ENCODE measurements around the gene KCTD18. TPM values are rescaled to one million over a fixed set of nuclear protein-coding genes. Genes with fewer than 3 reads are reported as not detected.

The KCTD18 gene
- polyA plus RNA-seq, 1 of the 3 experiments (the other 2 are of a cell fraction), result 8.0 TPM

- no peak overlapping the region for H2AFZ ChIP-seq (ENCODE audit: low read depth)
- WGBS (ENCODE audit: low lambda C conversion rate), result 100% methylated on average over 2 of the region's 2 CpGs
- CTCF ChIA-PET, result no interaction called here
Observed at GRCh38 chr2:200452377-200452776, 57.5 kb downstream of the KCTD18 start.

GRCh38 chr2:200451511-200451910 is 58.4 kb downstream of the KCTD18 start:
- no peak overlapping the region for H3K4me3 ChIP-seq (ENCODE audit: low read depth in 2 of 2, low read length in 1 of 2)
- H3K9me2 ChIP-seq, result no peaks in the 10 kb centered on the region
- WGBS (ENCODE audit: low lambda C conversion rate), result 86% methylated on average over 2 of the region's 2 CpGs
- no peaks in the 10 kb centered on the region for H3K27me3 ChIP-seq (ENCODE audit: insufficient read depth)
- TF ChIP-seq FOSL2 (IDR thresholded peaks at IDR 0.05; ENCODE audit: borderline replicate concordance, low read depth) (no peak), YY1 (IDR thresholded peaks at IDR 0.05; ENCODE audit: low read depth) (no peak), SMC3 (IDR thresholded peaks at IDR 0.05; ENCODE audit: low read depth, low read length) (no peak), NFIC (IDR thresholded peaks at IDR 0.05; ENCODE audit: borderline replicate concordance) (no peak)
- peaks cover 13 to 32% of the 10 kb centered on the region in 2 experiments for H3K36me3 ChIP-seq (replicated peaks in 1 of 2; ENCODE audit: control insufficient read depth in 1 of 2, insufficient read depth in 2 of 2, low read length in 1 of 2)
- H4K20me1 ChIP-seq (ENCODE audit: insufficient read depth), result no peaks in the 10 kb centered on the region
- no peak overlapping the region for H3K4me2 ChIP-seq
- no peak overlapping the region for H3K27ac ChIP-seq (ENCODE audit: low read depth in 2 of 2, low read length in 1 of 2)
- POLR2A ChIA-PET, result no interaction called here
- H3K9me3 ChIP-seq, result no peaks in the 10 kb centered on the region
- CTCF ChIA-PET, result no interaction called here
- H3F3A ChIP-seq (replicated peaks; ENCODE audit: insufficient read depth), result peaks cover 20% of the 10 kb centered on the region
- peaks cover 14 to 15% of the 10 kb centered on the region in 2 experiments; a peak in 3 of 4 replicates for H3K4me1 ChIP-seq (ENCODE audit: control insufficient read depth in 1 of 2, insufficient read depth in 2 of 2, low read depth in 1 of 2, low read length in 1 of 2)
- no peaks in the 10 kb centered on the region; the same call in 1 of the 2 replicates for H3K79me2 ChIP-seq (ENCODE audit: insufficient read depth)
- DNase-seq, result no peak
- H2AFZ ChIP-seq (ENCODE audit: low read depth), result no peak overlapping the region
- H3K9ac ChIP-seq, result no peak overlapping the region

More at GRCh38 chr2:200452377-200452776, 57.5 kb downstream of the KCTD18 start:
- POLR2A ChIA-PET, result no interaction called here
- Histone ChIP-seq H3K36me3 (replicated peaks in 1 of 2; ENCODE audit: control insufficient read depth in 1 of 2, insufficient read depth in 2 of 2, low read length in 1 of 2) (peaks cover 13 to 32% of the 10 kb centered on the region in 2 experiments), H3K9me2 (no peaks in the 10 kb centered on the region), H3K79me2 (ENCODE audit: insufficient read depth) (no peaks in the 10 kb centered on the region; the same call in 1 of the 2 replicates), H3K9me3 (no peaks in the 10 kb centered on the region), H3K4me2 (no peak overlapping the region), H3K27ac (ENCODE audit: low read depth in 2 of 2, low read length in 1 of 2) (no peak overlapping the region), H3K9ac (no peak overlapping the region), H4K20me1 (ENCODE audit: insufficient read depth) (no peaks in the 10 kb centered on the region), H3F3A (replicated peaks; ENCODE audit: insufficient read depth) (peaks cover 20% of the 10 kb centered on the region), H3K4me1 (ENCODE audit: control insufficient read depth in 1 of 2, insufficient read depth in 2 of 2, low read depth in 1 of 2, low read length in 1 of 2) (peaks cover 14 to 15% of the 10 kb centered on the region in 2 experiments; a peak in 3 of 4 replicates), H3K27me3 (ENCODE audit: insufficient read depth) (no peaks in the 10 kb centered on the region), H3K4me3 (ENCODE audit: low read depth in 2 of 2, low read length in 1 of 2) (no peak overlapping the region)
- no peak for TF ChIP-seq MAX (IDR thresholded peaks at IDR 0.05; ENCODE audit: low read depth)
- no peak for DNase-seq

- Histone ChIP-seq H3F3A (replicated peaks; ENCODE audit: insufficient read depth) (peaks cover 20% of the 10 kb centered on the region), H3K36me3 (replicated peaks in 1 of 2; ENCODE audit: control insufficient read depth in 1 of 2, insufficient read depth in 2 of 2, low read length in 1 of 2) (peaks cover 13 to 43% of the 10 kb centered on the region in 2 experiments), H3K9me2 (no peaks in the 10 kb centered on the region), H3K4me3 (ENCODE audit: low read depth in 2 of 2, low read length in 1 of 2) (no peak overlapping the region), H2AFZ (ENCODE audit: low read depth) (no peak overlapping the region), H3K4me1 (ENCODE audit: control insufficient read depth in 1 of 2, insufficient read depth in 2 of 2, low read depth in 1 of 2, low read length in 1 of 2) (peaks cover 4 to 9% of the 10 kb centered on the region in 2 experiments; a peak in 3 of 4 replicates), H3K27me3 (ENCODE audit: insufficient read depth) (no peaks in the 10 kb centered on the region), H3K4me2 (no peak overlapping the region), H4K20me1 (ENCODE audit: insufficient read depth) (no peaks in the 10 kb centered on the region), H3K27ac (ENCODE audit: low read depth in 2 of 2, low read length in 1 of 2) (no peak overlapping the region), H3K9me3 (no peaks in the 10 kb centered on the region), H3K79me2 (ENCODE audit: insufficient read depth) (no peaks in the 10 kb centered on the region; the same call in 1 of the 2 replicates), H3K9ac (no peak overlapping the region)
- ChIA-PET POLR2A (no interaction called here), CTCF (interaction anchor here (1.2 to 1.3 kb wide), 2 partner anchors 59 to 476 kb away, joined by 3 to 4 read pairs; partner anchors contain the start of gene KCTD18)
- DNase-seq, result no peak
- WGBS (ENCODE audit: low lambda C conversion rate), result 93% methylated on average over 2 of the region's 2 CpGs
- TF ChIP-seq, protein P1, sequence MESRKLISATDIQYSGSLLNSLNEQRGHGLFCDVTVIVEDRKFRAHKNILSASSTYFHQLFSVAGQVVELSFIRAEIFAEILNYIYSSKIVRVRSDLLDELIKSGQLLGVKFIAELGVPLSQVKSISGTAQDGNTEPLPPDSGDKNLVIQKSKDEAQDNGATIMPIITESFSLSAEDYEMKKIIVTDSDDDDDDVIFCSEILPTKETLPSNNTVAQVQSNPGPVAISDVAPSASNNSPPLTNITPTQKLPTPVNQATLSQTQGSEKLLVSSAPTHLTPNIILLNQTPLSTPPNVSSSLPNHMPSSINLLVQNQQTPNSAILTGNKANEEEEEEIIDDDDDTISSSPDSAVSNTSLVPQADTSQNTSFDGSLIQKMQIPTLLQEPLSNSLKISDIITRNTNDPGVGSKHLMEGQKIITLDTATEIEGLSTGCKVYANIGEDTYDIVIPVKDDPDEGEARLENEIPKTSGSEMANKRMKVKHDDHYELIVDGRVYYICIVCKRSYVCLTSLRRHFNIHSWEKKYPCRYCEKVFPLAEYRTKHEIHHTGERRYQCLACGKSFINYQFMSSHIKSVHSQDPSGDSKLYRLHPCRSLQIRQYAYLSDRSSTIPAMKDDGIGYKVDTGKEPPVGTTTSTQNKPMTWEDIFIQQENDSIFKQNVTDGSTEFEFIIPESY (IDR thresholded peaks at IDR 0.05; ENCODE audit: borderline replicate concordance, low read depth), result no peak
- TF ChIP-seq TCF12 (IDR thresholded peaks at IDR 0.05) (no peak), POLR2AphosphoS5 (IDR thresholded peaks at IDR 0.05; ENCODE audit: low read depth, low read length) (no peak), RCOR1 (IDR thresholded peaks at IDR 0.05; ENCODE audit: low read length) (no peak), RFX5 (IDR thresholded peaks at IDR 0.05; ENCODE audit: low read length) (no peak), RAD21 (IDR thresholded peaks at IDR 0.05; ENCODE audit: low read length) (no peak), FOXM1 (IDR thresholded peaks at IDR 0.05; ENCODE audit: low read depth) (no peak), EP300 (IDR thresholded peaks at IDR 0.05; ENCODE audit: borderline replicate concordance in 1 of 2, low read depth in 1 of 2, low read length in 1 of 2) (no peak), MAX (IDR thresholded peaks at IDR 0.05; ENCODE audit: low read depth) (no peak), NRF1 (IDR thresholded peaks at IDR 0.05; ENCODE audit: low read depth, low read length) (no peak), GATA2 (CRISPR knock-in tag; IDR thresholded peaks at IDR 0.05) (no peak), MEF2A (IDR thresholded peaks at IDR 0.05; ENCODE audit: borderline replicate concordance, low read depth) (no peak), RXRA (IDR thresholded peaks at IDR 0.05; ENCODE audit: borderline replicate concordance, low read depth) (no peak), TEAD4 (IDR thresholded peaks at IDR 0.05; ENCODE audit: borderline replicate concordance, insufficient read depth) (no peak)
- TF ChIP-seq, protein P2, sequence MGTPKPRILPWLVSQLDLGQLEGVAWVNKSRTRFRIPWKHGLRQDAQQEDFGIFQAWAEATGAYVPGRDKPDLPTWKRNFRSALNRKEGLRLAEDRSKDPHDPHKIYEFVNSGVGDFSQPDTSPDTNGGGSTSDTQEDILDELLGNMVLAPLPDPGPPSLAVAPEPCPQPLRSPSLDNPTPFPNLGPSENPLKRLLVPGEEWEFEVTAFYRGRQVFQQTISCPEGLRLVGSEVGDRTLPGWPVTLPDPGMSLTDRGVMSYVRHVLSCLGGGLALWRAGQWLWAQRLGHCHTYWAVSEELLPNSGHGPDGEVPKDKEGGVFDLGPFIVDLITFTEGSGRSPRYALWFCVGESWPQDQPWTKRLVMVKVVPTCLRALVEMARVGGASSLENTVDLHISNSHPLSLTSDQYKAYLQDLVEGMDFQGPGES (IDR thresholded peaks at IDR 0.05; ENCODE audit: low read depth, low read length), result no peak
Observed at GRCh38 chr2:200450288-200450687, 59.6 kb downstream of the KCTD18 start.

Measured in SK-N-SH (cell line).